NCI-H774 (cell line): Measurements from ENCODE around the gene ADM5.
"Not testable (repeated sequence)": the region's sequence is repeated elsewhere in the genome, so short reads cannot be mapped to it uniquely, and the experiment has no call there.

Experiments used
- DNase-seq: peaks from one replicate; lab custom pipeline; 2025; lab: John Stamatoyannopoulos, UW

ADM5 gene

GRCh38 chr19:49701271-49701786 lies 11.9 kb downstream of the ADM5 start:
- no peak for DNase-seq

- no peak for DNase-seq
These were observed 15.7 kb downstream of the ADM5 start for GRCh38 chr19:49704888-49705642.

DNA sequence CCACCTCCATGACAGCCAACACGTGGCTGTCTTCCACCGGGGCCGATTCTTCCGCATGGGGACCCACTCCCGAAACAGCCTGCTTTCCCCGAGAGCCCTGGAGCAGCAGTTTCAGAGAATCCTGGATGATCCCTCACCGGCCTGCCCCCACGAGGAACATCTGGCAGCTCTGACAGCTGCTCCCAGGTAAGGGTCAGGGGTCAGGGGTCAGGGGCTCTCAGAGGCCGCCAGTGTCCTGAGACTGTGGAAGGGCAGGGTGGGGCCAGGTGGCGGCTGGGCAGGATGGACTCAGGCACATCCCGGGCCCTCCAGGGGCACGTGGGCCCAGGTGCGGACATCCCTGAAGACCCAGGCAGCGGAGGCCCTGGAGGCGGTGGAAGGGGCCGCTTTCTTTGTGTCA lies 16.5 kb downstream of the ADM5 start:
- DNase-seq, result no peak

- no peak for DNase-seq
These were observed 21.1 kb downstream of the ADM5 start for GRCh38 chr19:49710372-49710951.

GRCh38 chr19:49712397-49712859 lies 23.0 kb downstream of the ADM5 start:
- no peak for DNase-seq

DNA sequence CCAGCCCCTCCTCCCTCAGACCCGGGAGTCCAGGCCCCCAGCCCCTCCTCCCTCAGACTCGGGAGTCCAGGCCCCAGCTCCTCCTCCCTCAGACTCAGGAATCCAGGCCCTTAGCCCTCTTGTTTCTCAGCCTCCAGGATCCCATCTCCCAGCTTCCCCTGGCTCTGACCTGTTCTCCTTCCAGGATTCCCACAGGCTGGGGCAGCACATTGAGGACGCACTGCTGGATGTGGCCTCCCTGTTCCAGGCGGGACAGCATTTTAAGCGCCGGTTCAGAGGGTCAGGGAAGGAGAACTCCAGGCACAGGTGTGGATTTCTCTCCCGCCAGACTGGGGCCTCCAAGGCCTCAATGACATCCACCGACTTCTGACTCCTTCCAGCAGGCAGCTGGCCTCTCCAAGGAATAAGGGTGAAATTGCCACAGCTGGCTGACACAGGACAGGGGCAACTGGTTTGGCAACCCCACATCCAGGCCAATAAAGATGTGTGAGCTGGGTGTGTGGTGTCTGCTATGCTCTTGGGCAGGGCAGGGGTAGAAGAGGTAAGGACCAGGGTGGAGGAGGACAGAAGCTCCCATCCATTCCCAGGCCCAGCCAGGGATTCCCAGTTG lies 23.9 kb downstream of the ADM5 start:
- DNase-seq, result no peak

GRCh38 chr19:49716154-49716553 lies 26.8 kb downstream of the ADM5 start:
- DNase-seq, result no peak

GRCh38 chr19:49718511-49718910 lies 29.1 kb downstream of the ADM5 start:
- DNase-seq, result no peak

GRCh38 chr19:49718991-49719390 lies 29.6 kb downstream of the ADM5 start:
- no peak for DNase-seq

GRCh38 chr19:49719420-49719819 lies 30.0 kb downstream of the ADM5 start:
- not testable (repeated sequence) for DNase-seq

GRCh38 chr19:49727217-49728030 lies 38.0 kb downstream of the ADM5 start:
- no peak for DNase-seq

GRCh38 chr19:49730166-49730565 lies 40.8 kb downstream of the ADM5 start:
- DNase-seq, result no peak

- DNase-seq, result no peak
These were observed 48.9 kb downstream of the ADM5 start for GRCh38 chr19:49738268-49738667.

DNA sequence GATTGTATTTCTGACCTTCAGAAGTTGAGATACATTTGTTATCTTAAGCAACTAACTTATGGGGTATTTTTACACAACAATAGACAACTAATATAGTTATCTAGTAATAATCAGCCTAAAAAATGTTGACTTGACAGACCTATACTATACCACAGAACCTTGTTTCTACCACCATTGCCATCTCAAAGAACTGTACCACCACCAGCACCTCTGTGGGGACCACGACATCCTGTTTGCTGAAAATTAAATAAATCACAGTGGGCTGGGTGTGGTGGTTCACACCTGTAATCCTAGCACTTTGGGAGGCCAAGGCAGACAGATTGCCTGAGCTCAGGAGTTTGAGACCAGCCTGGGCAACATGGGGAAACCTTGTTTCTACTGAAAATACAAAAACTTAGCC lies 49.7 kb downstream of the ADM5 start:
- no peak for DNase-seq

GRCh38 chr19:49739933-49740332 lies 50.5 kb downstream of the ADM5 start:
- DNase-seq, result no peak
